ES-I3 (cell line): Measurements from ENCODE around the gene HSPA9.

Experiments
- H3K36me3 ChIP-seq: 2 replicates; pipeline ENCODE4 v1.6.1; 2013; ENCODE audit warnings: mild to moderate bottlenecking, low read length, control low read depth, moderate library complexity; ENCODE audit not compliant: insufficient read depth
- H3K4me1 ChIP-seq: 2 replicates; pipeline ENCODE4 v1.6.1; 2013; ENCODE audit warnings: mild to moderate bottlenecking, control low read depth, low read length; ENCODE audit not compliant: insufficient read depth
- H3K9ac ChIP-seq: 2 replicates; pipeline ENCODE4 v1.6.1; 2013; ENCODE audit warnings: low read depth, mild to moderate bottlenecking, low read length, moderate library complexity
- H3K9me3 ChIP-seq: 2 replicates; pipeline ENCODE4 v1.6.1; 2013; ENCODE audit warnings: mild to moderate bottlenecking, low read length, moderate library complexity; ENCODE audit not compliant: control insufficient read depth, insufficient read depth

The HSPA9 gene

GRCh38 chr5:138603249-138603920 lies 28.2 kb upstream of the HSPA9 start:
- Histone ChIP-seq H3K9me3 (no peaks in the 10 kb centered on the region), H3K36me3 (no peaks in the 10 kb centered on the region), H3K9ac (no peak overlapping the region), H3K4me1 (no peaks in the 10 kb centered on the region; the same call in 1 of the 2 replicates)

- H3K9ac ChIP-seq = no peak overlapping the region
- H3K9me3 ChIP-seq = no peaks in the 10 kb centered on the region
- H3K36me3 ChIP-seq = no peaks in the 10 kb centered on the region
- H3K4me1 ChIP-seq = no peaks in the 10 kb centered on the region; the same call in 1 of the 2 replicates
Measured at GRCh38 chr5:138602371-138603000, 27.3 kb upstream of the HSPA9 start.

DNA sequence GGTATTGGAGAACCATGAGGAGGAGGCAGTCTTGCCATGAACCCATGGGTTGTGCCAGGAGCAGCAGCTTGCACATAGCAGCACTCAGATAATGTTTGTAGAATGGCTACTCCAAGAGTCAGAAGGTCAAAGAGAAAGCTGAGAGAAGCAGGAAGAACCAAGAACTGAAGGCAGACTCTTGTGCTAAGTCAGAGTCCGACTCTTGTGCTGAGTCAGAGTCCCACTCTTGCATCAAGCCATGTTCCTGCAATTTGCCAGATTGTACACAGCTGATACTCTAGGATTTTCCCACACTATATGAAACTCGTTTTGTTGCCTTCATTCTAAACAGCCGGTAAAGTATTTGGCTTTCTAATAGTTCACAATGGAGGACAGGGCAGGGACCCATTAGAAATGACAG lies 26.2 kb upstream of the HSPA9 start:
- H3K9ac ChIP-seq = no peak overlapping the region
- H3K36me3 ChIP-seq = no peaks in the 10 kb centered on the region
- no peaks in the 10 kb centered on the region; the same call in 1 of the 2 replicates for H3K4me1 ChIP-seq

GRCh38 chr5:138600446-138600845 lies 25.2 kb upstream of the HSPA9 start:
- H3K4me1 ChIP-seq = no peaks in the 10 kb centered on the region; the same call in 1 of the 2 replicates
- H3K9me3 ChIP-seq = no peaks in the 10 kb centered on the region
- no peaks in the 10 kb centered on the region for H3K36me3 ChIP-seq
- H3K9ac ChIP-seq = no peak overlapping the region

More for the DNA sequence above, 26.2 kb upstream of the HSPA9 start:
- H3K9me3 ChIP-seq = no peaks in the 10 kb centered on the region

GRCh38 chr5:138597661-138598400 lies 22.6 kb upstream of the HSPA9 start:
- Histone ChIP-seq H3K9me3 (no peaks in the 10 kb centered on the region), H3K9ac (no peak overlapping the region), H3K36me3 (no peaks in the 10 kb centered on the region)

DNA sequence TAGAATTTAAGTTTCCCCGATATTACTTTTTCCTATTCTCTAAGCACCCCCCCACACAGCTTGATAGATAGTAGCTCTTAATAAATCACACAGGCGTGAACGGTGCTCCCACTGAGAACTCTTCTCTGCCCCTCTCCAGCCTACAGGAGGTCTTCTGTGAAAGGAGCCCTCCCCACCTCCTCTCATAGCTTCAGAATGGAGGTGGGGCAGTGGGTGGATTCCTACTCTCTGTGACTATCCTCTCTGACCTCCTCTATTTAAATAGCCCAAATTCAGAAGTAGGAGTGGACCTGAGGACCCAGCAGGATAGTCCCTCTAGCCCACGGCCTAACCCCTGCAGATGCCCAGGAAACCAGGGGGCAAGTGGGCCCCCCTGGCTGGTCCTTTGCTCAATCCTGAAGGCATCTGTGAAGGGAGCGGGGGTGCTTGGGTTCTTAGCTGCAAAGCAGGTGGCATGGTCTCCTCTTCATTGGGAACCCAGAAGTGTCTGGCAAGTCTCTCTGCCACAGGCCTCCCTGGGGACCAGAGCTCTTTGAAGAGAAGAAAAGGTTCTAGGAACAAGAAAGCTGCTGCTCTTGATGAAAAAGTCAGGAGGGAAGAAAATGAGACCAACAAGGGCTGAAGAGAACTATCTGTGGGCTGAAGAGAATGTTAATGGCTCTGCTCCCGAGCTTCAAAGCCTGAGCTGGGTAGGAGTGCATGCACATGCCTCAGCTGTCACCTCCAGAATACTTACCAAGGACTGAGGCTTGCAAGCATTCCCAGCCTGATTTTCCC lies 21.1 kb upstream of the HSPA9 start:
- no peaks in the 10 kb centered on the region for H3K36me3 ChIP-seq
- no peaks in the 10 kb centered on the region for H3K9me3 ChIP-seq
- H3K4me1 ChIP-seq = no peaks in the 10 kb centered on the region
- H3K9ac ChIP-seq = no peak overlapping the region

More at GRCh38 chr5:138597661-138598400, 22.6 kb upstream of the HSPA9 start:
- no peaks in the 10 kb centered on the region for H3K4me1 ChIP-seq

GRCh38 chr5:138595180-138595795 lies 20.1 kb upstream of the HSPA9 start:
- H3K36me3 ChIP-seq = no peaks in the 10 kb centered on the region
- H3K9ac ChIP-seq = no peak overlapping the region
- no peaks in the 10 kb centered on the region for H3K4me1 ChIP-seq
- H3K9me3 ChIP-seq = no peaks in the 10 kb centered on the region

- H3K9ac ChIP-seq = no peak overlapping the region
- no peaks in the 10 kb centered on the region for H3K36me3 ChIP-seq
- no peaks in the 10 kb centered on the region for H3K9me3 ChIP-seq
- no peaks in the 10 kb centered on the region for H3K4me1 ChIP-seq
Measured at GRCh38 chr5:138594305-138595058, 19.3 kb upstream of the HSPA9 start.

DNA sequence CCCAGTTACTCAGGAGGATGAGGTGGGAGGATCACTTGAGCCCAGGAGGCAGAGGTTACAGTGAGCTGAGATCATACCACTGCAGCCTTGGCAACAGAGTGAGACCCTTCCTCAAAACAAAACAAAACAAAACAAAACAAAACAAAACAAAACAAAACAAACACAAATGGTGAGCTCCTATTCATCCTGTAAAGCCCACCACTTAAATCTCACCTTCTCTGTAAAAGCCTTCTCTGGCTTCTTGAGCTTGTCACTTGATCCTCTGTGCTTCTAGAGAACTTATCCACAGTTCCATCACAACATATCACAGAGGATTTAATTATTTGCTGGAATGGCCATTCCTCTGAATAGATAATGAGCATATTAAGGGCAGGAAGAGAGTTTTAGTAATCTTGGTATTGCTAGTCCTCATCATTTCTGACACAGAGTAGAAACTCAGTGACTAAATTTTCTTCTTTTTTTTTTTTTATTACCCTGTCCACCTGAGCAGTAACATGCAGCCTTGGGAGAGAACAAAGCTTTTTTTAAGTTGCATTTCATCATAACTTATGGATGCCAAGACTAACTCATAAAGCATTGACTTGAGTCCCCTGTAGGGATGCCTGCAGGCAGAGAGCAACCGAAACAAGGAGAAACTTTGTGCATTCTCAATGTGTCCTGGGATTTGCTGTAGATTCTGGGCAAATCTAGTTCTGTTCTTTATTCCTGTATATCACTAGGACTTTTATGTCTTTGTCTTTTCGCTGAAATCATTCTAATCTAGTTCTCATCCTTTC lies 13.0 kb upstream of the HSPA9 start:
- Histone ChIP-seq H3K9ac (no peak overlapping the region), H3K4me1 (no peaks in the 10 kb centered on the region), H3K9me3 (no peaks in the 10 kb centered on the region), H3K36me3 (no peaks in the 10 kb centered on the region)

GRCh38 chr5:138585157-138585556 lies 10.0 kb upstream of the HSPA9 start:
- Histone ChIP-seq H3K4me1 (no peaks in the 10 kb centered on the region), H3K9me3 (no peaks in the 10 kb centered on the region), H3K36me3 (no peaks in the 10 kb centered on the region), H3K9ac (no peak overlapping the region)

- Histone ChIP-seq H3K36me3 (no peaks in the 10 kb centered on the region), H3K9ac (no peak overlapping the region), H3K4me1 (no peaks in the 10 kb centered on the region), H3K9me3 (no peaks in the 10 kb centered on the region)
Measured at GRCh38 chr5:138583984-138584637, 8.9 kb upstream of the HSPA9 start.

DNA sequence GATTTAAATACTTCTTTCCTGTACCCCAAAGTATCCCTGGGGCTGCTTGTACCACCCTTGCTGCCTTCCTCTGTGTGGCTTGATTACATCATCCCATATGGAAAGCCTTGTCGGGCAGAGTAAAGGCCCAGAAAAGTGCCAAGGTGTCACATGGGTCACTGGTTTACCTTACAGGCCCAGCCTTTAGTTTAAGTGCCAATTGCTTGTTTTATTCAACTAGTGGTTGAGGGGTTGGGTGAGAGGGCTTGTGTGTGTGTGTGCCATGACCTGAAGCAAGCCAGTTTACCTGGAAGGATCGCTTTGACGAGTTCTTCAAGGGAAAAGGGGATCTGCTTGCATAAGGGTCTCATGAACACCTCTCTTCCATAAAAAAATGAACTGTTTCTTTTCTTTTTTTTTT lies 7.8 kb upstream of the HSPA9 start:
- H3K9ac ChIP-seq = no peak overlapping the region
- H3K4me1 ChIP-seq = no peaks in the 10 kb centered on the region
- H3K9me3 ChIP-seq = no peaks in the 10 kb centered on the region
- H3K36me3 ChIP-seq = no peaks in the 10 kb centered on the region
